8988T (cell line): ENCODE results near the gene DHRSX.
"Not testable (repeated sequence)": the region's sequence is repeated elsewhere in the genome, so short reads cannot be mapped to it uniquely, and the experiment has no call there.

Experiments
- DNase-seq: peaks from one replicate; pipeline ENCODE4 v3.0.0; 2011

Gene DHRSX

DNA sequence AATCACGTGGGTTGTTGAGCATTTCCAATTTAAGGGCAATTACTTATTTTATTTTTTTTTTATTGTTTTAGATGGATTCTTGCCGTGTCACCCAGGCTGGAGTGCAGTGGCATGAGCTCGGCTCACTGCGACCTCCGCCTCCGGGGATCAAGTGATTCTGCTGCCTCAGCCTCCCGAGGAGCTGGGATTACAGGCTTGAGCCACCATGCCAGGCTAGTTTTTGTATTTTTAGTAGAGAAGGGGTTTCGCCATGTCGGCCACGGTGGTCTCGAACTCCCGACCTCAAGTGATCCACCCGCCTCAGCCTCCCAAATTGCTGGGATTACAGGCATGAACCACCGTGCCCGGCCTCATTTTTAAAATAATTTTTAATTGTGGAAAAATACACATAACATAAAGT, 111.0 kb downstream of the DHRSX start:
- not testable (repeated sequence) for DNase-seq

DNA sequence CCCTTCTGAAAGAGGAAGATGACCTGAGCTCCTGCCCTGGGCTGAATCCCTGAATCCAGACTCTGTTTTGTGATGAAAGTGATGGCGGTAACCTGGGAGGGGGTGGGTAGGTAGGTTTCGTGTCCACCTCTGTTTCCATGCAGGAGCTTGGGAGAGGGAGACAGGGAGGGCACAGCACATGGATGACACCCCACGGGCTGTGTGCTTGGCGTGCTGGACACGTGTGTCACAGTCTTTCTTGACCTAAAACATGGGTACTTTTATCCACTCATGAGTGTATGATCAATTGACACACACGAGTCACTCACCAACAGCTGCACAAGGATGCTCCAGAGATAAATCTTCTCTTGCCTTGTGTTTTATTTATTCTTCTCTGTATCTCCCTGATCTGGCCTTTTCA, 111.5 kb downstream of the DHRSX start:
- DNase-seq = no peak

GRCh38 chrX:2388669-2389068, 112.1 kb downstream of the DHRSX start:
- DNase-seq = no peak

GRCh38 chrX:2387614-2388239, 113.0 kb downstream of the DHRSX start:
- no peak for DNase-seq

GRCh38 chrX:2385224-2385623, 115.6 kb downstream of the DHRSX start:
- DNase-seq = no peak

GRCh38 chrX:2384486-2384885, 116.3 kb downstream of the DHRSX start:
- DNase-seq = no peak

- DNase-seq = no peak
Observed at GRCh38 chrX:2383735-2384134, 117.0 kb downstream of the DHRSX start.

DNA sequence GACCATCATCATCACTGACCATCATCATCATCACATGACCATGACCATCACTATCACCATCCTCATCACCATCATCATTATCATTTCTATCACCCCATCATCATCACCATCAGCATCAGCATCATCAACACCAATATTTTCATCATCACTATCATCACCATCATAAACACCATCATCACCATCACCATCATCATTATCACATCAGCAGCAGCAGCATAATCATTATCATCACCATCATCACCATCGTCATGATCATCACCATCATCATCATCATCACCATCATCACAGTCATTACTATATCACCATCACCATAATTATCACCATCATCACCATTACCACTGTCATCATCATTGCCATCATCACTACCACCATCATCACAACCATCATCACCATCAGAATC, 117.6 kb downstream of the DHRSX start:
- no peak for DNase-seq

DNA sequence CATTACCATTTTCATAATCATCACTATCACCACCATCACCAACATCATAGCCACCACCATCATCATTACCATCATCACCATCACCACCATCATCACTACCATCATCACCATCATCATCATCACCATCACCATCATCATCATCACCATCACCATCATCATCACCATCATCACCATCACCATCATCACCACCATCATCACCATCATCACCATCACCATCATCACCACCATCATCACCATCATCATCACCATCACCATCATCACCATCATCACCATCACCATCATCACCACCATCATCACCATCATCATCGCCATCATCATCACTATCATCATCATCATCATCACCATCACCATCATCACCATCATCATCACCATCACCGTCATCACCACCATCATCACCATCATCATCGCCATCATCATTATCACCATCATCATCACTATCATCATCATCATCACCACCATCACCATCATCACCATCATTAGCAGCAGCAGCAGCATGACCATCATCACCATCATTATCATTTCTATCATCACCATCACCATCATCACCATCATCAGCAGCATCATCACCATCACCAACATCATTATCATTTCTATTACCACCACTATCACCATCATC, 118.2 kb downstream of the DHRSX start:
- not testable (repeated sequence) for DNase-seq

GRCh38 chrX:2376166-2376565, 124.6 kb downstream of the DHRSX start:
- DNase-seq = no peak

- DNase-seq = no peak
Observed at GRCh38 chrX:2374086-2374485, 126.7 kb downstream of the DHRSX start.

- no peak for DNase-seq
Observed at GRCh38 chrX:2373615-2374014, 127.2 kb downstream of the DHRSX start.

DNA sequence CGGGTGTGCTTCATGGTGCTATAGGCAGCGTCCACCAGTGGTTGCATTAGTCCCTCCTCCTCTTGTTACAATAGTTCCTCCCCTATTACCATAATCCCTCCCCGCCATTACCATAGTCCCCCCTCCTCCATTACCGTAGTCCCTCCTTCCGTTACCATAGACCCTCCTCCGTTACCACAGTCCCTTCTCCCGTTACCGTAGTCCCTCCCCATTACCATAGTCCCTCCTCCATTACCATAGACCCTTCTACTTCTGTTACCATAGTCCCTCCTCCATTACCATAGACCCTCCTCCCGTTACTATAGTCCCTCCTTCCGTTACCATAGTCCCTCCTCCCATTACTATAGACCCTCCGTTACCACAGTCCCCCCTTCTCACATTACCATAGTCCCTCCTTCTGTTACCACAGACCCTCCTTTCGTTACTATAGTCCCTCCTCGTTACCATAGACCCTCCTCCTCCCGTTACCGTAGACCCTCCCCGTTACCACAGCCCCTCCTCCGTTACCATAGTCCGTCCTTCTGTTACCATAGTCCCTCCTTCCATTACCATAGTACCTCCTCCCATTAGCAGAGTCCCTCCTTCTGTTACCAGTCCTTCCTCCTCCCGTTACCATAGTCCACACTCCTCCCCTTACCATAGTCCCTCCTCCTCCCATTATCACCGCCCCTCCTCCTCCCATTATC, 129.6 kb downstream of the DHRSX start:
- DNase-seq = no peak

DNA sequence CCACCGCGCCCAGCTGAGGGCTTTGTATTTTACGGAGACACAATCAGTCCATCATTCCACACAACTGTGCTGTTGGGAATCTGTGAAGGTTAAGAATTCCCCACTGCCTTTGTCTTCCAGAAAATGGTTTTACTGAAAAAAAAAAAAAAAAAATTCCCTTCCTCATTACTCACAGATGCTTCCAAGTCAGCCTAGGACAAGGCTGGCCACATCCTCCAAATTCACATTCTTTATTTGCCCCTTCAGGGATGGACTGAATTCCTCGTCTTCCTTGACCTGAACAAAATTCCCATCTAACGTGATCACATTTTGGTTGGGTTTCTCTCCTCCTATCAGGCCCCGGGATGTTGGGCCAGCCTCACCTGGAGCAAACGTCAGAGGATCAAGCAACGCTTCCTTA, 130.3 kb downstream of the DHRSX start:
- DNase-seq = no peak

DNA sequence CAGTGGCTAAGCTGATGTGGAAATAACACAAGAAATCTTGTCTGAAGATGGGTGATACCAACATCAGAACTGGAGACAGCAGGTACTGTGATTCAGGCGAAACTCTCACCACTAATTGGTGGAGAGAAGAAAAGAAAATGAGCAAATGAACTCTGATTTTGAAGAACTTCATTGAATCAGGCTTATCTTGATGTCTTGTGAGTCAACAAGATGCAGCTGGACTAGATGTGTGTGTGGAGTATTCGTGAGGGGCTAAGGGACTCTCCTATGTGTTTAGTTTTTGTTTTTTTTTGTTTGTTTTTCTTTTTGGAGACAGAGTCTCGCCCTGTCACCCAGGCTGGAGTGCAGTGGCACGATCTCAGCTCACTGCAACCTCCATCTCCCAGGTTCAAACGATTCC, 131.6 kb downstream of the DHRSX start:
- no peak for DNase-seq

DNA sequence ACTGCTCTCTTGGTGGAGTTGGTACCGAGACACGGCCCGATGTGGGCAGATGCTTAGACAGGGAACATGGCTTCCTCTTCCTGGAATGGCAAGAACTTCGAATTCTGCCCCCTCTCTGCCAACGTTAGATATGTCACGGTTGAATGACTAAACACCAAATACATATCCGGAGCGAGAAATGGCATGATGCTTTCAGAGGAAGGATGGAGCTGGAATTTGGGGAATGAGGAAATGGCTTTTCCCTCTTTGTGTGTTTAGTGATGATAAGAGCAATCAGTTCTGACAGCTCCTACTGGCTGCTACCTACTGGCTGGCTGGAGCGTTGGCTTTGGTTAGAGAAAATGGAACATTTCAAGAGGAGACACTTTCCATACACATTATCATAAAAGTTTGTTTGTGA, 140.0 kb downstream of the DHRSX start:
- peak; percentile 44 for DNase-seq

DNA sequence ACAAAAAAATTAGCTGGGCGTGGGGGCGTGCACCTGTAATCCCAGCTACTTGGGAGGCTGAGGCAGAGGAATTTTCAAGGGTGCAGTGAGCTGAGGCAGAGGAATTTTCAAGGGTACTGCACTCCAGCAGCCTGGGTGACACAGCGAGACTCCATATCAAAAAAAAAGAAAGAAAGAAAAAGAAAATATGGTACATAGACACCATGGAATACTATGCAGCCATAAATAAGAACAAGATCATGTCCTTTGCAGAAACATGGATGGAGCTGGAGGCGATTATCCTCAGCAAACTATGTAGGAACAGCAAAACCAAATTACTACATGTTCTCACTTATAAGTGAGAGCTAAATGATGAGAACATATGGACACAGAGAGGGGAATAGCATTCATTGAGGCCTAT, 141.3 kb downstream of the DHRSX start:
- DNase-seq = not testable (repeated sequence)

- peak; percentile 33 for DNase-seq
Observed at GRCh38 chrX:2351999-2352995, 148.5 kb downstream of the DHRSX start.

DNA sequence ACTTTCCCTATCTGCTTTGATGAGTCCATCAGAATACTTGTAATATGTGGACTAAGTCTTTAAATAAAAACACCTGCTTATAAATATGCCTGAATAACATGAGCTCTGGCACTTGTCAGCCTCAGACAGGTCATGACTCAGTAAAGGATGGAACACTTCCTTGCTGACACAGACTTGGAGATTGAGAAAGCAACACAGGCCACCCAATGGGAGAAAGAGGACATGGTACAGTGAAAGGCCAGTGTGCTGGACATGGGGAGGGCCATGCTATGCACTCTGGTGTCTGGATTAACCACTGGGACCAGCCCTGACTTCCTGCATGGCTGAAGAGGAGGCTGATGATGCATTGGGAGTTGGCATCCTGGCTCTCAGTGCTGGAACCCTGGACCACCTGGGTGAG, 149.5 kb downstream of the DHRSX start:
- DNase-seq = no peak

DNA sequence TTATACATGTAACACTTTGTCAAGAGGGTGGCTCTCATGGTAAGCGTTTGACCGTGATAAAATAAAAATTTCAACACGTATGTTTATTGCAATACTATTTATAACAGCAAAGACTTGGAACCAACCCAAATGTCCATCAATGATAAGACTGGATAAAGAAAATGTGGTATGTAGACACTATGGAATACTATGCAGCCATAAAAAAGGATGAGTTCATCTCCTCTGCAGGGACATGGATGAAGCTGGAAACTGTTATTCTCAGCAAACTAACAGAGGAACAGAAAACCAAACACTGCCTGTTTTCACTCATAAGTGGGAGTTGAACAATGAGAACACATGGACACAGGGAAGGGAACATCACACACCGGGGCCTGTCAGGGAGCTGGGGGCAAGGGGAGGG, 150.1 kb downstream of the DHRSX start:
- DNase-seq = not testable (repeated sequence)

DNA sequence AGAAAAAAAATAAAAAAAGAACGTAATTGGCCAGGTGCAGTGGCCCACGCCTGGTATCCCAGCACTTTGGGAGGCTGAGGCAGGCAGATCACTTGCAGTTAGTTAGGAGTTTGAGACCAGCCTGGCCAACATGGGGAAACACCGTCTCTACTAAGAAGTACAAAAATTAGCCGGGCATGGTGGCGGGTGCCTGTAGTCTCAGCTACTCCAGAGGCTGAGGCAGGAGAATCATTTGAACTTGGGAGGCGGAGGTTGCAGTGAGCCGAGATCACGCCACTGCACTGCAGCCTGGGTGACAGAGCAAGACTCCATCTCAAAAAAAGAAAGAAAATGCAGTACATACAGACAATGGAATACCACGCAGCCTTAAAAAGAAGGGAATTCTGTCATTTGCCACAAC, 150.7 kb downstream of the DHRSX start:
- DNase-seq = not testable (repeated sequence)

GRCh38 chrX:2348211-2348610, 152.6 kb downstream of the DHRSX start:
- no peak for DNase-seq

DNA sequence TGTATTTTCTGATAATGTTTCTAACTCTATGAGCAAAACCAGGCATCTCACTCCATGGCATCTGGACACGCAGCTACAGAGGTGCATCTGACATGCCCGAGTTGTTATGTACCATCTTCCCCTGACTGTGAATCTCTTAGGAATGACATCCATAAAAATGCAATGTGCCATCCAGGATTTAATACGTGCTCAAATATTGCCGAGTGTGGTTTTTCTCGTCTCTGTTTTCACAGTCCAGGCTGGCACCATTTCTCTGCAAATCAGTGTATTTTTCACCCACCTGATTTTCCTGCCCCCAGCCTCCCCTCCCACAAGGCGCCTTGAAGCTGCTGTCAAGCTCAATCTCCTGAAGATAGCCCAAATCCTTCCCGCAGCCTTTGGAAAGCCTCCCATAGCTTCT, 154.6 kb downstream of the DHRSX start:
- no peak for DNase-seq
